HG02938 (cell line): ENCODE results near the gene PCSK5.

Source experiments
- ATAC-seq: cut with Tn5 transposase; IDR thresholded peaks from one replicate; pipeline ENCODE4 v1.9.1; 2021; ENCODE audit warnings: mild to moderate bottlenecking, moderate library complexity; ENCODE audit not compliant: unreplicated experiment

Gene PCSK5

DNA sequence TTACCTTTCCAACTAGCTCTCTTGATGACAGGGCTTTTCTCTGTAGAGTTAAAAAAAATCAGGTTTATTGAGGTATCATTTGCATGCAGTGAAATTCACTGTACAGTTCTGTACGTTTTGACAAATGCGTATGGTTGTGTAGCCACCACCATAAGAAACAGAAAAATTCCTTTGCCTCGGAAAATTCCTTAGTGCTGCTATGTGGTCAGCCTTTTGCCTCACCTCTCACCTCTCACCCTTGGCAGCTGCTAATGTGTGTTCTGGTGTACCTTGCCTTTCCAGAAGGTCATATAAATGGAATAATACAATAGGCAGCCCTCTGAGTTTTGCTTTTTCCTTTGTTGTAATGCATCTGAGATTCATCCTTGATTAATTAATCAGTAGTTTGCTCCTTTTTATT, 28.4 kb downstream of the PCSK5 start:
- no peak for ATAC-seq

DNA sequence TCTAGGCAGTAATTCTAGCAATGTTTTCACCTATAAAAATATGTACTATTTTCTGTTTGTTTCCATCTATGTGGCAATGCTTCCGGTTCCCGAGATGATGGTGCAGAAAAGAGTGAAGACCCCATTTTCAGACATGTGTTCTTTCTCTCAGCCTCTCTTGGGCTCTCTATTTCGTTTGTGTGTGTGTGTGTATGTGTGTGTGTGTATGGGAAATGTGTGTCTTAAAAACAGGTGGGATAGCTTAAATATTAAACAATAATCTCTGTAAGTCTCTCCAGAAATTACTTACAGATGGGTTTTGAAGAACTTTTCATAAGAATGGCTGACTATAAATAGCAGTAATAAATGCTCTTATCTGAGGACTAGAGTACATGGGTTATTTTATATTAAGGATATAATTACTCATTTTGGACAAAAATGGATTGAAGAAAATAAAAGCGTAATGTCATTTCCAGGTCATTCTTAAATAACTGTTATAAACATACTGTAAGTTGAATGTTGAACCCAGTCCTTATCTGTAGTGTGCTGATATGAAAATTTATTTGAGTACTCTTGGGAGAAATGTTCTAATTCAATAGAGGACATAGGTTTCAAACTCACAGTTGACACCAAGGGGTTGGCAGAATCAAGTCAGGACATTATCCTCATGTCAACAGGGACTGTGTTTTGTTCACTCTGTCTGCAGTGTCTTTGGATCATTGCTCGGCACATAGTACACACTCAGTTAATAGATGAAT, 31.1 kb downstream of the PCSK5 start:
- no peak for ATAC-seq

DNA sequence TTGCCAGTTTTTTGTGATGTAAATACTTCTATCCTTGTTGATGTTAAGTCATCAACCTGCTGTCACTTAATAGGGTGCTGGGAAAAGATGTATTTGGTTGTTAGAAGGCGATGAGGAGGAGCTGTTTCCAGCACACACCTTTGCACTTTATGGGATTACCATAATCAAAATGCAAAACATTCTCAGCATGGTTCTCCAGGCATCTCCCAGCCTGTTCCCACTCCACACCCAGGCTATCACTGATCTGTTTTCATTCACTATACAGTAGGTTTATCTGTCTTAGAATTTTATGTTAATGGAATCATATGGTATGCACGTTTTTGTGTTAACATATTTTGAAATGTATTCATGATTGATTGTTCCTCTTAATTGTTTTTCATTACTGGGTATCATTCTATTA, 35.9 kb downstream of the PCSK5 start:
- ATAC-seq: no peak

DNA sequence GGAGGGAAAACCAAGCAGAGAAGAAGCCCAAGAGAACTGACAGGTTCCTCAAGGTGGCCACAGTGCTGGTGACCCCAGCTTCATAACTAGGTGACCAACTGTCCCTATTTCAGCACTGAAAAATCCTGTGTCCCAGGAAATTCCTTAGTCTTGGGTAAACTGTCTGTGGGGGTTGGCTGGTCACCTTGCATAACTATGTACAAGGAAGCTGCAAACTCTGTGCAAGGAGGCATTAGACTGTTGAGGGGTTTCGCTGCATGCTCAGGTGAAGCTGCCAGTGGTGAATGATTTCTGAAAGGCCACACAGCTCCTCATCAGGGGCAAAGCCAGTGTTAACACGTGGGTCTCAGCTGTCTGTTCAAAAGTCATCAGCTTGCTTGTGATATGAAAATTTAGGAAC, 36.9 kb downstream of the PCSK5 start:
- no peak for ATAC-seq

DNA sequence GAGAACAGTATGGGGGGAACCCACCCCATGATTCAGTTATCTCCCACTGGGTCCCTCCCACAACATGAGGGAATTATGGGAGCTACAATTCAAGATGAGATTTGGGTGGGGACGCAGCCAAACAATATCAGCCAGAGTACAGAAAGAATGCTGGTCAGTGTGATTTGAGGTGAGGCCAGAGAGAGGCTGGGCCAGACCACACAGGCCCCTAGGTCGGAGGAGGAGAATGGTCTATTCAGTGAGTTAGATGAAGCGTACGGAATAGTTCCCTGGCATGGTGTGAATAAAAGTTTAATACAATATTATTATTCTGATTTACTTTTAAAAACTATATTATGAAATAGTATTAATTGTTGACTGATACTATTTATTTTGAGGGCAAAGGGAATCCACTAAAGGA, 39.7 kb downstream of the PCSK5 start:
- ATAC-seq: no peak

DNA sequence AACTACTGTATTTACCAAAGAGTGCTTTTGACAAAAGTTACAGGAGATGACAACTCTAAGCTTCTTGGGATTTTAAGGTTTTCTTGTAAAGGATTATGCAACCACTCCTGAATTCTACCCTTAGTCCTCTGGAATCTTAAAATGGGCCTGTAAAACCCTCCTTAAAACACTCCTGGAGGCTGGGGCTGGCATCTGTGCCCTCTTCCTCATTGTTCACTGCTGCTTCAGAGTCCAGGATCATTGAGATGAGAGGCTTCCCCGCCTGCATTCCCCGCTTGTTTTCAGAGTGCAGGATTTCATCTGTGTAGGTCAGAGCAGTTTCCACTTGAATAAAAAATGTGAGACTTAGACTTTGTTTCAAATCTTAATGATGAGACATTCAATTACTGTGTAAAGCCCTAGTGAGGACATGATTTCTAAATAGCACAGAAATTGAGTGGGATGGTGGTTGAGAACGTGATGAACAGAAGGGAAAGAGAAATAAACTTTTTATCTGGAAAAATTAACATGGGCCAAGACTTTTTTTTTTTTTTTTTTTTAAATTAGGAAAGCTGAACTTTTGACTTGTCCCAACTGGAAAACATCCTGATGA, 40.4 kb downstream of the PCSK5 start:
- ATAC-seq: no peak

DNA sequence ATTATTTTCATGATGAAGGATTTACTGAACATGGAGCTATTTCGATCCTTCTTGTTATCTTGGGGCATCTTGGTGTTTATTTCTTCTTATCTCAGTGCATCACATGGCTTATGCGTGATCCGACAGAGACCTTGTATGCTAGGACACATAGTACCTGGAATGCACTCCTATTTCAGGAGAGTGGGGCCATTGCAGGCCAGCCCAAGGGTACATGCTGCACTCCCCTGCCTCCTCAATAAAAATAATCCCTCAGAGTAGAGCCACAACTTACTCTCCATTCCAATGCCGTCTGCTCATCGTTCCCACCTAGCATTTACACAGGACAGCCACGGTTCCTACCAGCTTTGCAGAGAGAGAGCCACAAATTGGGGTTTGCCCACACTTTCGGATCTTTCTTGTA, 43.5 kb downstream of the PCSK5 start:
- ATAC-seq: no peak

DNA sequence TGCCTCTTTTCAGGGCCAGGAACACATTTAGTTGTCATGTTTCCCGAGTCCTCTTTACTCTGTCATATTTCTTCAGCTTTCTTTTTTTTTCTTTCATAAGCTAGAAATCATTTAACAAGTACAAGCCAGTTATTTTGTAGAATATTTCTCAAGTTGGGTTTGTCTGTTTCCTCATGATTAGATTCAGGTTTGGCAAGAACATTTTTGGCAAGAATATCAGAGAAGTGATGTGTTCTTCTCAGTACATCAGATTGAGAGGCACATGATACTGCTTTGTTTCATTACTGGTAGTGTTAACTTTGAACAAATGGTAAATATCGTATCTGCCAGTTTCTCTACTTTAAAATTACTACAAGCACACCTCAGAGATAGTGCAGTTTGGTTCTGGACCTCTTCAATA, 45.1 kb downstream of the PCSK5 start:
- ATAC-seq: no peak

DNA sequence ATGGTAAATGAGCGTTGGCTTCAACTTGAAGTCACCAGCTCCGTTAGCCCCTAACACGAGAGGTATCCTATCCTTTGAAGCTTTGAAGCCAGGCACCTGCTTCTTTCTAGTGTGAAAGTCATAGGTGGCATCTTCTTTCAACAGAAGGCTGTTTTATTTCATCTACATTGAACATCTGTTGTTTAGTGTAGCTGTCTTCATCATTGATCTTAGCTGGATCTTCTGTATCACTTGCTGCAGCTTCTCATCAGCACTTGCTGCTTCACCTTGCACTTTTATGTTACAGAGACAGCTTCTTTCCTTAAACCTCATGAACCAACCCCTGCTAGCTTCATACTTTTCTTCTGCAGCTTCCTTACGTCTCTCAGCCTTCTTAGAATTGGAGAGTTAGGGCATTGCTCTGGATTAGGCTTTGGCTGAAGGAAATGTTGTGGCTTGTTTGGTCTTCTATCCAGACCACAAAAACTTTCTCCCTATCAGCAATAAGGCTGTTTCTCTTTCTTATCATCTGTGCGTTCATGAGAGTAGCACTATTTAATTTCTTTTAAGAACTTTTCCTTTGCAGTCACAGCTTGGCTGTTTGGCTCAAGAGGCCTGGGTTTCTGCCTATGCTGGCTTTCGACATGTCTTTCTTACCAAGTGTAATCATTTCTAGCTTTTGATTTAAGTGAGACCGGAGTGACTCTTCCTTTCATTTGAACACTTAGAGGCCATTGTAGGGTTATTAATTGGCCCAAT, 47.2 kb downstream of the PCSK5 start:
- no peak for ATAC-seq

DNA sequence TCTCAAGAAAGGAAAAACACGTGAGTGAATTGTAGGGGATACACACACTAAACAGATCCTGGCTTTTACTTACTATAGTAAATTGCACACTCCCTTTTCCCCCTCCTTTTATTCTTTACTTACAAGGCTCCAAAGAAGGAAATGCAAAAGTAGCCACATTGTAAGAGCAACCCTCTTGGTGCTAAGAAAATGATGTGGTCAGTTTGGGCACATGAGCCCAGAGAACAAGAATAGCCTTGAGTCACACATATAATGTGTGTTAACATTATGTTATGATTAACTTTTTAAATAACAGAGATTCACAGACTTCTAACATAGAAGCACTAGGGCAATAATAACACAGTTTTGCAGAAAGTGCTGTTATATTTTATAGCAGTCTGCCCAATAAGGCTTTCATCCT, 48.5 kb downstream of the PCSK5 start:
- ATAC-seq: no peak

DNA sequence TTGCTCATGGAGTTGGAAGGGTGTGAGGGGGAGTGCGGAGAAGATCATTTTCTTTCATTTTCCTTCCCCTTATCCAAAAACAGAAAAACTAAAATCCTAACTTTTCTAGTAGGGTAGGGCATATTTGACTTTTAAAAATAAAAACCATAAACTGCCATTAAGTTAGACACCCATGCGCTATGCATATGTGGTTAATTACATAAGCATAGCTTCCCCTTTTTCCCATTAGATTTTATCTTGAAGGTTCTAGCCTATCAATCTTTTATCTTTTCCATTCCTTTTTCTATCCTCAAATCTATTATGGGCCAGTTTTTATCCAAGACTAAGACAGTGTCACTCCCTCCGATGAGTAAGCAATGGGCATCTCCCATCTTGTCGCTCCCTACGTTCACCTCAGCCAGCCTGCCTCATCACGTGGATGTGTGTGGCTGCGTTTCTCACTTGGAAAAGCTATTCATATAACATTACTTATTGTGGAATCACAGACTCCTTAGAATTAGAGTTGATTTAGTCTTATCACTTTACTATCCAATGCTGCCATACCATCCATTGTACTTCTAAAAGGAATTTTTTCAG, 49.2 kb downstream of the PCSK5 start:
- ATAC-seq: no peak

DNA sequence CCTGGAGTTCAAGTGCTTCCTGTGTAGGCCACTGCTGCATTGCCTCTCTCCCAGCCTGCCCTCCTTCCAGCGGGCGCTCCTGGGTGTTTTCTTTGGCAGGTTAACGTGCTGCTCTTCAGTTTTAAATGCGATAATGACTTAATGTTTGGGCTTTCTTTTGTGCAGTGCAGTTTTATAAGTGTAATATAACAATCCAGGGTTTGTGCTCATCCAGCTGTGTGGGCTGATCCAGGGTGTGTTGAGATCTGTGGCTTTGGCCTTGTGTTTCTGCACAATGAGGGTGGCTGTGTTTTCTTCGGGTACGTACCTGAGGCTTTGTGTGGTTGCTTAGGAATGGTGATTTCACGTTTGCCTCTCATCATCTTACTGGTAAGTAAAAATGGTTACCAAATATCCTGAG, 50.6 kb downstream of the PCSK5 start:
- no peak for ATAC-seq

DNA sequence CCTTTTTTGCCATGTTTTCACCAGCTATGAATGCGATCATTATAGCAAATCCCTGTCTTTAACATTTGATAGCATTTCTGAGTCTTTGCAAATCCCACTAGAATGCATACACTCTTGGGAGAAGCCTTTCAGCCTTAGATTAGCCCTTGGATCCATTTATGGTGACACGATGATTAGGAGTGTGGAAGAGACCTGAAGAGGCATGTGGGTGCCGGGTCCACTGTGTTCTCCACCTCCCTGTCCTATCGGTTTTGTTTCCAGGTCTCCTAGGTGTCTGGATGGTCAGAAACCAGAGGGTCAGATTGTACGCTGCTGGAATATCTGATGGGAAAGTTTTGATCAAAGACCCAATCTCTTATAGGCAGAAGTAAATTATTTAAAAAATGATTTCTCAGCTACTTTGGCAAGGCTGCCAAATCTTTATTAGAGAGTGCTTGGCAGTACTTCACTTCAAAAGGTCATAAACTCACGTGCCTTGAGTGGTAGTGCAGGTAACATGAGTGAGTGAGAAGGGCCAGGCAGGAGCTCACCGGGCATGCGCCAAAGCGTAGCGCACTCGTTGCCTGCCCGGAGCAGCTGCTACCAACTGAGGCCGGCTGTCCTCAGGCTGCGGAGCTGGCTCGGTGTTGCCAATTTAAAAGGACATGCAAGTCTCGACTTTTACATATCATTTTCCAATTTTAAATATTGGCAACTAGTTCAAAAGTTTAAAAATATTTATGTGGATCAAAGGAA, 51.3 kb downstream of the PCSK5 start:
- ATAC-seq: no peak

DNA sequence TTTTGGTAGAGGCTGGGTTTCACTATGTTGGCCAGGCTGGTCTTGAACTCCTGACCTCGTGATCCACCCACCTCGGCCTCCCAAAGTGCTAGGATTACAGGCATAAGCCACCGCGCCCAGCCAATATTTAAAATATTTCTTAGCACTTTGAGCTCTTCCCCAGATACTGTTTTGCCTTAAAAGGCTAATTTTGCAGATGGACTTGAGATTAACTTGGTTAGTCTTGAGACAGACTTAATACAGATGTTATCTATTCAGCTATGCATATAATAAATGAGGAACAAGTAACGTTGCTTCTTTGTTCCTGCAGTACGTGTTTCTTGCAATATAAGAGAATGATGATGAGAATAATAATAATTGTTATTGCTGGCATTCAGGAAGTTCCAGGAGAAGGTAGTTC, 56.3 kb downstream of the PCSK5 start:
- ATAC-seq: no peak

DNA sequence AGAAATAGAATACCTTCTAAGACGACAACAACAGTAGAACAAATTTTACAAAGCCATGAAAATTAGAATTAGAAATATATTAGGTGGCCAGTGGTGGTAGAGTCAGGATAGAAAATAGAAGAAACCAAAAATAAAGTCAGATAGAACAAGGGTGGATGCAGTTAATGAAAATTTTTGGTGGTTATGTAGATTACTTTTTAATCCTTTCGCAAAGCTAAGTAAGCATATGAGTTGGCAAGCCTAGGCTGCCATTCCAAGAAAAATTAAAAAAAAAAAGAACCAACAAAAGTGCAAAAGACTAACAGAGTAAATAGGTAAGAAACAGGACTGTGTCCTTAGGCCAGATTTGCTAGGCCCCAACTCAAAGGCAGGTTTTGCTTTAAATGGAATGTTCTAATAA, 56.8 kb downstream of the PCSK5 start:
- ATAC-seq: no peak

DNA sequence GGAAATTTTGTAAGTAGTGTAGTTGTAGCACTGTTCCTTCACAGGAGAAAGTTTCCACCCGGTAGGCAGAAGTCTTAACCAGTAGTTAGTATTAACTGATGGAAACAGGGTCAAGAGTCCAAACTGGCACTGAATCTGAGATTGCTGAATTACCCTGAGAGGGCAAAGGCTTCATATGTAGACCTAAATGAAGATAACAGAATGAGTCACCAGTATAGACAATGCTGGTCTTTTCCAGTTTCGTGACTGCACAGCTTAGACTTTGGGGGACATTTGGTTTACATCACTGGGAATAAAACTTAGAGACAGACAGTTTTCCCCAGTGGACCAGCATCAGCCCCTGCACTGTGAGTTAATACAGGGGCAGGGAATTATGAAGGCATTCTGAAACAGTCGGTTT, 60.5 kb downstream of the PCSK5 start:
- no peak for ATAC-seq

DNA sequence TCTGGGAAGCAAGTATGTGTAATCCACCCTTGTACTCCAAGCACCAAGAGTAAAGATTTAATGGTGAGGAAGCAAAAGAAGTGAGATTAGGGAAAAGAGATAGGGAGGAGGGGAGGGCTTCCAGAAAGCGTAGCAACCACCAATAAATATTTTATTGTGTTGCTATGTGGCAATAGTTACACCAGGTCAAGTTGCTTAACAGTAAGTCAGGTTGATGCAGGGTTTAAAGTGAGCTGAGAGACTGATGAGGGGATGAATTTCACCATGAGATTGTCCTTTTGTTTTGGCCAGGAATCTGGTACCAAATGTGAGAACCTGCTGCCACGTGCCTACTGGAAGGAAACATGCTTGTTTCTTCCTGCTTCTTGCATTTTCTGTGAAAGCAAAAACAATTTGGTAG, 62.7 kb downstream of the PCSK5 start:
- no peak for ATAC-seq

DNA sequence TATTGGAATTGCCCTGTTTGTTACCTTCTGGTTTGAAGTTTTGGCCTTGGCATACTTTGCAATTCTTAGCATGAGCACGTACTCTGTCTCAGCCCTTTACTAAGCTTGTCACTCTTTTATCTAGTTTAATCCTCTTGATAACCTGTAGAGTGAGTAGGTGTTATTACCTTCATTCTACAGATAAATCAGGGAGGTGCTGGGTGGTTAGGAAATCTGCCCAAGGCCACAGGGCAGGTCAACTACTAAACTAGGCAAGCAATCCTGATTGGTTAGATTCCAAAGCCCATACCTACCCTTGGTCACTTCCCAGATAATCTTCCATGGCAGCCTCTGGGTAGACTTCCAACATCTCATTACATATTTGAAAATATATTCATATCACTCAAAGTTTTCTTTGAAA, 65.7 kb downstream of the PCSK5 start:
- no peak for ATAC-seq

DNA sequence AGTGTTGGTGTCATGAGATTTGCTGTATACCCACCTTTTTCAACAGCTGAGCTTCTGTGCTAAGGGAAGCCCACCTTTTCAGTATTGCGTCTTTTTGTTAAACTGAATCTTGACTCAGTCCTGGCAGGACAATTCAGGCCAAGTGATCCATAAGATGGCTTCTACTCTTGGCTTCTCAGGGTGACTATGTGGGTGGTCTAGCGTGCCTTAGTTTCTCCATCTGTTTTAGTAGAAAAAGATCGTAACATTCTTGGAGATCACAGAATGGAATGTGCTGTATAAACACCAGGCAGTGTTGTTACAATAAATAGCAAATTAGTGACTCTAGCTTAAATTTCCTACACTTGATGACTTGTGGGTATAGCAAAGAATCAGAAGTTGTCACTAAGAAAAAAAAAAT, 66.6 kb downstream of the PCSK5 start:
- no peak for ATAC-seq

DNA sequence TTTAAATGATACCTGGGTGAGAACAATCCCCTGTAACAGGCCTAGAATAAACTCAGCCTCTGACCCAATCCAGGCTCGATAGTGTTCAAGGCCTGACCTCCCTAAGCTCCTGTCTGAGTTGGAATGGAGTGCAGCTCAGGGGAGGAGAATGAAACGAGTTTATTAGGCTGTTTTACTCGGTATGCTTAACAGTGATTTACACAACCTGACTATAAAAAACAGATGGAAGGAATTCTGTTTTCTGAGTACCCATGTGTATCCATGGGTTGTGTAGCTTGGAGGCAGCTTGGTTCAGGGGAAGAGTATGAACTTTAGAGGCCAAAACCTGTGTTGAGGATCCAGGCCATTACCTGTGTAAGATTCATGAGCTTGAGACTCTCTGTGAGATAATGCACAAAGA, 67.8 kb downstream of the PCSK5 start:
- ATAC-seq: no peak

DNA sequence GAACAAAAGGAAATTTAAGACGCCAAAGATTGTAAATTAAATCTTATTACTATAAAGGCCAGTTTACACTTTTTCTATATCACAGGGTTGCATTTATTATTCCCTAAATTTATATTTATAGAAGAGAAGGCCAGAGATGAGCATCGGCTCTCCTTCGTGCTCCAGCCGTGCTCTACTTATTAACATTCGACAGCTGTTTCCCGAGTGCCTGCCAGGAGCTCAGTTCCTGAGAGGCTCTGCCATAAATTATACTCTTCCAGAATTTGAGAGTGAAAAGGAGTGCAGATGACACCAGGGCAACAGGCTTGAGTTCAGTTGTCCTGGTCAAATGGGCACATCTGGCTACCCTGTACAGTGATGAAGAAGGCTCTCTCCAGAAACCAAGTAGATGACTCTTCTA, 70.1 kb downstream of the PCSK5 start:
- ATAC-seq: no peak
